ENCODE results near the gene HNRNPA2B1. TPM values are rescaled to one million over a fixed set of nuclear protein-coding genes. Genes with fewer than 3 reads are reported as not detected.
"Not testable (repeated sequence)": the region's sequence is repeated elsewhere in the genome, so short reads cannot be mapped to it uniquely, and the experiment has no call there.

The HNRNPA2B1 gene
- total RNA-seq, 1 donor from 2014 or later = 96.5 TPM

GRCh38 chr7:26198133-26198780 lies 2.3 kb downstream of the HNRNPA2B1 start:
- DNase-seq (ENCODE audit: low spot score) = peak; percentile 50

- no peak for DNase-seq (ENCODE audit: low spot score)
Measured at GRCh38 chr7:26197153-26198115, 3.1 kb downstream of the HNRNPA2B1 start.

GRCh38 chr7:26195867-26196657 lies 4.5 kb downstream of the HNRNPA2B1 start:
- no peak for DNase-seq (ENCODE audit: low spot score)

GRCh38 chr7:26195182-26195581 lies 5.4 kb downstream of the HNRNPA2B1 start:
- DNase-seq (ENCODE audit: low spot score) = no peak

- not testable (repeated sequence) for DNase-seq (ENCODE audit: low spot score)
Measured at GRCh38 chr7:26194764-26195163, 5.8 kb downstream of the HNRNPA2B1 start.

- DNase-seq (ENCODE audit: low spot score) = no peak
Measured at GRCh38 chr7:26193432-26194207, 6.9 kb downstream of the HNRNPA2B1 start.

GRCh38 chr7:26192485-26193087 lies 8.0 kb downstream of the HNRNPA2B1 start:
- DNase-seq (ENCODE audit: low spot score) = no peak

GRCh38 chr7:26191974-26192479 lies 8.5 kb downstream of the HNRNPA2B1 start:
- DNase-seq (ENCODE audit: low spot score) = no peak

GRCh38 chr7:26191233-26191973 lies 9.1 kb downstream of the HNRNPA2B1 start:
- DNase-seq (ENCODE audit: low spot score) = no peak

GRCh38 chr7:26190417-26190869 lies 10.1 kb downstream of the HNRNPA2B1 start:
- DNase-seq (ENCODE audit: low spot score) = no peak

GRCh38 chr7:26189697-26190096 lies 10.8 kb downstream of the HNRNPA2B1 start:
- DNase-seq (ENCODE audit: low spot score) = no peak

- no peak for DNase-seq (ENCODE audit: low spot score)
Measured at GRCh38 chr7:26188957-26189541, 11.5 kb downstream of the HNRNPA2B1 start.

GRCh38 chr7:26188206-26188956 lies 12.2 kb downstream of the HNRNPA2B1 start:
- DNase-seq (ENCODE audit: low spot score) = no peak

- no peak for DNase-seq (ENCODE audit: low spot score)
Measured at GRCh38 chr7:26187380-26188205, 13.0 kb downstream of the HNRNPA2B1 start.

- DNase-seq (ENCODE audit: low spot score) = no peak
Measured at GRCh38 chr7:26186364-26187311, 13.9 kb downstream of the HNRNPA2B1 start.

GRCh38 chr7:26185844-26186180 lies 14.7 kb downstream of the HNRNPA2B1 start:
- DNase-seq (ENCODE audit: low spot score) = no peak
